ENCODE measurements around the gene PRDM15.
A peak's percentile ranks its signal among the peaks of the same experiment; 100 is the strongest.

PRDM15 gene

GRCh38 chr21:41876928-41877652 lies 2.1 kb downstream of the PRDM15 start:
- DNase-seq (ENCODE audit: low spot score), result no peak
- in situ Hi-C loops (cut with MboI; ENCODE audit: low sequenced_read_pairs, unreplicated experiment), result no loop called here
- TF ChIP-seq CTCF (IDR thresholded peaks at IDR 0.05; ENCODE audit: borderline replicate concordance, control extremely low read depth, extremely low read depth, insufficient read depth, missing control alignments), result peak; percentile 16

- TF ChIP-seq CTCF (IDR thresholded peaks at IDR 0.05; ENCODE audit: borderline replicate concordance, control extremely low read depth, extremely low read depth, insufficient read depth, missing control alignments), result no peak
- DNase-seq (ENCODE audit: low spot score), result no peak
- in situ Hi-C loops (cut with MboI; ENCODE audit: low sequenced_read_pairs, unreplicated experiment), result no loop called here
Measured at GRCh38 chr21:41876396-41876795, 2.7 kb downstream of the PRDM15 start.

GRCh38 chr21:41875086-41875485 lies 4.1 kb downstream of the PRDM15 start:
- no peak for TF ChIP-seq CTCF (IDR thresholded peaks at IDR 0.05; ENCODE audit: borderline replicate concordance, control extremely low read depth, extremely low read depth, insufficient read depth, missing control alignments)
- in situ Hi-C loops (cut with MboI; ENCODE audit: low sequenced_read_pairs, unreplicated experiment), result no loop called here
- DNase-seq (ENCODE audit: low spot score), result no peak

- no peak for DNase-seq (ENCODE audit: low spot score)
- in situ Hi-C loops (cut with MboI; ENCODE audit: low sequenced_read_pairs, unreplicated experiment), result no loop called here
- no peak for TF ChIP-seq CTCF (IDR thresholded peaks at IDR 0.05; ENCODE audit: borderline replicate concordance, control extremely low read depth, extremely low read depth, insufficient read depth, missing control alignments)
Measured at GRCh38 chr21:41874611-41875010, 4.5 kb downstream of the PRDM15 start.

GRCh38 chr21:41873426-41873825 lies 5.7 kb downstream of the PRDM15 start:
- DNase-seq (ENCODE audit: low spot score), result no peak
- in situ Hi-C loops (cut with MboI; ENCODE audit: low sequenced_read_pairs, unreplicated experiment), result no loop called here
- no peak for TF ChIP-seq CTCF (IDR thresholded peaks at IDR 0.05; ENCODE audit: borderline replicate concordance, control extremely low read depth, extremely low read depth, insufficient read depth, missing control alignments)

GRCh38 chr21:41873005-41873404 lies 6.1 kb downstream of the PRDM15 start:
- no peak for TF ChIP-seq CTCF (IDR thresholded peaks at IDR 0.05; ENCODE audit: borderline replicate concordance, control extremely low read depth, extremely low read depth, insufficient read depth, missing control alignments)
- in situ Hi-C loops (cut with MboI; ENCODE audit: low sequenced_read_pairs, unreplicated experiment), result no loop called here
- DNase-seq (ENCODE audit: low spot score), result no peak

Data from GM13976 (cell line).